DMS153 (cell line): ENCODE data around the gene SCG5.

Experiments
- DNase-seq: peaks from one replicate; lab custom pipeline; 2025; lab: John Stamatoyannopoulos, UW

SCG5 gene

DNA sequence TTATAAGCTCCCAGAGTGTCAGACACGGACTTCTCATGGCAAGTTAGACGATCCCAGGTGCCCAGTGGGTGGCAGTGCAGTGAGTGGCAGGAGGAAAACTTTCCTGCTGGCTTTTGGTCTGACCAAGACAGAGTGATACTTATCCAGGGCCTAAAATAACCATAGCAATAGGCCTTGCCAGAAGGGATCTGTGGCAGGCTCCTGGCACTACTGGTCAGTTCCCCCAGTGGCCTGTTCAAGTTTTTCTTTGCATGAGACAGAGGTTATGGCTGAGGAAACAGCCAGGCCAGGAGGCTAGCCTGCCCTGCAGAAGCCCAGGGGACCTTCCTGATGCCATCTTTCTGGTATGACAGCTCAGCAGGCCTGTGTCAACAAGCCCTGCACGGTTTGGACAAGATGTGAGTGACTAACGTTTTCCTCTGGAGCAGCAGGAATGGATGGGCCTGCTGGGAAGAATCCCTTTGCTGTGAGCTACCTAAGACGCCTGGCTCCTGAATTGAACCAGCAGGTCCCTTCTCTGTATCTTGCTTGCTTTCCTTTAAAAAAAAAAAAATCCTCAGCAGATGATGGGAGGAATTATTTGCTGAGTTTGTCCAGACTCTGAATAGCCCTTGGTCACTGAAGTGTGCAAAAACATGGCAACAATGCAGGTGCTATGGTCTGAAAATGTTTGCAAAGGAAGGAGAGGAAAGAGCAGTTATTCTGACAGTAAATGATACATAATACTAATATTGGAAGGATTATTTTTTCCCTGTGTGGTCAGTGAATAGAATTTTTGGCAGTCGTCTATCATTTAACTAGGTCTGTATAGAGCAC, 18.0 kb downstream of the SCG5 start:
- DNase-seq = no peak

DNA sequence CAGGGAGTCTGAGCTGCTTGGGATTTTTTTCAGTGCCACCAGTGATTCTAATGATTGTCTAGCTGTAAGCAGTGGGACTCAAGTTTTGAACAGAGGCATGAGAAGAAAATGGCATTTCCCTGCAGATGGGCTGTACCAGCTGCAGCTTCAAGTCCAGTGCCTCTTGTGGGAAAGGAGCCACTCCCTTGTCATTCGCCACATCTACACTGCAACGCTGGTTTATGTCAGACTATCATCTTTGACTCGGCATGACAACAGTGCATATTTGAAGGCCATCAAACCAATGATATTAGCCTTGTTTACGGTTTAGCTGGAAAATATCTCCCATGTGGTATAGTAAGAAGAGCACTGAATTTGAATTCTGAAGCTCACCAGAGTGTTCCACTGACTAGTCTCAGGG, 22.2 kb downstream of the SCG5 start:
- DNase-seq = no peak

DNA sequence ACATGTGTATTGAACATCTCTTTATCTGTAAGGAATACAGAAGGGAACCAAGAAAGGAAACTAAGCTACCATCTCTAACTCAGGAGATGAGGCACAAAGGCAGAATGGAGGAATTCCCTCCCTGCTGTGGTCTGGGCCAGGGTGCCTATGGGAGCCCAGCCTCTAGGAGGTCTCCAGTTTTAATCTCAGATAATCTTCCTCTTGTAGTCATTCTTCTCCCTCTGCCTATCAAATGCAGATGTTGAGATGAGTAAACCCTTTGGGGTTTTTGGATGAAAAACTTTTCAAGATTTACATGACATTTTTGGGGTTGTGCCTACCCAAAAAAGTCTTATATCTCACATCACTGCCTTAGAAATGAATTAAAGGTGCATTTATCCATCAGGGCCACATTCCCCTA, 23.3 kb downstream of the SCG5 start:
- DNase-seq = no peak

DNA sequence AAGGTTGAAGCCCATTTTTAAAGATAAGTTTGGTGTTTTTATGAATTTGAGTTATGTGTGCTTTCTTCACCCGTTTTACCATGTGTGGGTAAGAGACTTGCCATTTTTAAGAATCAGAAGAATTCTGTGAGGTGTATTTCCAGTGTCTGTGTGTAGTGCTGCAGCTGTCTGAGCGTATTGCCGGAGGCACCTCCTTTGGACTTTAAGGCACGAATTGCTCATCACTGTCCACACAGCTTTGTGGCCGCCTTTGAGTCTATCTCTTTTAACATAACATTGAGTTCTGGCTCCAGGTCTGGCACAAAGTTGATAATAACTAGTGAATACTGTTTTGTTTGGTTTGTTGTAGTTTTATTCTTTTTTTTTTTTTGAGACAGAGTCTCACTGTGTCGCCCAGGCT, 25.8 kb downstream of the SCG5 start:
- no peak for DNase-seq

DNA sequence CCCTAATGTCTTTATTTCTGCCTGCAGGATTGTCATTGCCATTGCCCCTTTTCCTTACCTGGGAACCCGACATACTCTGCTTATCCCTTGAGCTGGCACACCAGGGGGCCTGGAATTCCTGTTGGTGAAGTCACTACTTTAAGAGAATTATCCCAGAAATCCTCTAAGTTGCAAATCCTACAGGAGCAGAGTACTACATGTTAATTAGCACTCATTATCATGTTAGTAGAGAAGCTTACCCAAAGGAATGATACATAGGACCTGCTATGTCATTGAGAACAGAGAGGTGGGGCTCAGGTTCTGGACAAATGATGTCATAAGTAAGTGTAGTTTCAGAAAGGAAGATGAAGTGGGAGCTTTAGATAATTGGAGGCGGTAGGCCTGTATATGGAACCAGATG, 27.4 kb downstream of the SCG5 start:
- DNase-seq = no peak

DNA sequence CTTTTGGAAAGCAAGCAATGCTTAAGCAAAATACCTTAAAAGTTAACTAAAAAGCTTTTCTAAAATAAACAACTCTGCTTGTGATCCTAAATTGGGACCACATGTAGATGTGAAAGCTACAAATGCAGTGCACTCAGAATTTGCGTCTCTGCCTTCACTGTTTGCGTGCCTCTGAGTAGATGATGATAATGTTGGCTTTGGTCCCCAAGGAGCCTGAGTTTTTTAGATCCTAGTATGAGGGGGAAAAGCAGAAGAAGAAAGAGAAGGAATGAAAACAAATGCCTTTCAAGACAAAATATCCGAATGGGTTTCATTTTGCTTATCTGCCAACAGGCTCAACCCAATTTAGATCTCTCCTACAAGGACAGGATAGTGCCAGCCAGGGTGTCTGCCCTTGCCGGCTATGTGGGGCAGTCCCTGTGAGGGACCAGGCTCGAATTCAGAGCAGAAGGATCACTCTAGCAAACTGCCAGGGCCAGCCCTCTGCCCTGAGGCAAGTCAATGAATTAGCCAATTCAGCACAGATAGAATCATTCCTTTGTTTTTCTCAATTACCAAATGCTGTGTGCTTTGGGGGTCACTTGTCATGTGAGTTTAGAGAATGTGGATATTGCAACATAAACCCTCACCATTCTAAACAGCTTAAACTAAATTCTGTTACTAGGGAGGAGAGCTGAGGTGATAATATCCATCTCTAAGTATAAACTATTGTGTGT, 28.5 kb downstream of the SCG5 start:
- DNase-seq = no peak

DNA sequence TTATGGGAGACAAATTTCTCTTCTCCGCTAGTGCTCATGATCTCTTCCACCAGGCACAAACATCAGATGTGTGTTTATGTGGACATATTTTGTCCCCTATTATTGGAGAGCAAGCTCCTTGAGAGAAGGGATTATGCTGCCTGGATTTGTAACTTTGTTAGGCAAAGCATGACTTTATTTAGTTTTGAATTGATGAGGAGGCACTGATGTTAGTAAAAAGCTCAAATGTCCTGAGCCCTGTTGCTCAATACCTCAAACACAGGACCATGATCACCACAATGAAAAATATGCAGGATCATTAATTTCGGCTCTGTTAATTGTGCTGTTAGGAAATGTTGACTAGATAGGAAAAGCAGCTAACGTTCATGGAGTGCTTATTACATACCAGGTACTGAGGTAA, 29.1 kb downstream of the SCG5 start:
- DNase-seq = no peak

DNA sequence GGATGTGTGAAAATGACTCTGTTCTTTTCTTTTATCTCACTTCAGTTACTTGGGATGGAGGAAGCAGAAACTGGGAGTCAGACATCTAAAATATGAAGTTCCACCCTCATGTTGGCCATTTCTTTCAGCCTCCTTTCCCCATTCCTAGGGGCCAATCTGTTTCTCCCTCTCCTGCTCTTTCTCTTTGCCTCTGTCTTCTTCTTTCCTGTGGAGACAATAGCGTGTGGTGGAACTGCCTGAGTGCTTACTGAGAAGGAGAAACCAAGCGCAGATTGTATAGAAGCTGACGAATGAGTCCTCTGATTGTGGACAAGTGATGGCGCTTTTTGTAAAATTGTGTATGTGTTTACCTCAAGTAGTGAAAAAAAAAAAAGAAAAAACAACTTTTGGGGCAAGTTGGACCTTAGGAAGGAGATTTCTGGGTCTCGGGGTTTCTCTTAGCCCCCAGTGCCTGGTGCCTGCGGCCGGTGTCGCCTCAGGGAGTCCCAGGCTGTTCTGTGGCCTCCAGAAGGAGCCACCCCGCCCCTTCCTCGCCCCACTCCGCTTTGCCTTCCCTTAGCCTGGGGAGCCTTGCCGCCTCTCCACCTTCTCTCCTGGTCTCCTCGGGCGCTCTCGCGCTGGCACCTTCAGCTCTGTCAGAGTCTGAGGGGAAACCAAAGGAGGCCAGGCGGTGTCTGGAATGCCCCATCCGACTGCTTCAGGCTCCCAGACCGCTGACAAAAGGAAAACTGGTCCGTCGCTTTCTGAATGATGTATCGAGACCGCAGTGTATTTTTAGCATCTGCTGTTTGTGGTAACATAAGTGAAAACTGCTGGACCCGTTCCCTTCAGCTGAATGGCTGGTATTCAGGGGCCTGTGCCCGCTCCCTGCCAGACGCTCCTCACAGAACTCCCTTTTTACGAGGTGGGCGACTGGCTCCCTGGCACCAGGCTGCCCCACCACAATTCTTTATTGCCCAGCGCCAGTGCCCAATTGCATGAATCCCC, 30.1 kb downstream of the SCG5 start:
- DNase-seq = no peak

DNA sequence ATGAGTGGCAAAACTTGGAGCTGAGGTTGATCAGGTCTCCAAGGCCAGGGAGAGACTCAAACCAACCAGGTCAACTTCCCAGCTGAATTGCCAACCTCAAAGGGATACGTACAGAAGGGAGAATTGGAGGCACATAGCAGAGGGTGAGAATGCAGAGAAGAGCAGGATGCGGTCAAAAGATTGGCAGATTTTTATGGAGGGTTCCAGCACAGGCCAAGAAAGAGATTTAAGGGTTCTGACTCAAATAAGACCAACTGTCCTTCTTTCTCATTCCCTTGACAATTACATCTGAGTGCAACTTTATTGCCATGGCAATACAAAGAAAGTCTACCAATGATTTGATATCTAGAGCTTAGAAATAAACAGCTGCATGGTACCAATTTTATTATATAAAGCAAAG, 33.2 kb downstream of the SCG5 start:
- DNase-seq = no peak

DNA sequence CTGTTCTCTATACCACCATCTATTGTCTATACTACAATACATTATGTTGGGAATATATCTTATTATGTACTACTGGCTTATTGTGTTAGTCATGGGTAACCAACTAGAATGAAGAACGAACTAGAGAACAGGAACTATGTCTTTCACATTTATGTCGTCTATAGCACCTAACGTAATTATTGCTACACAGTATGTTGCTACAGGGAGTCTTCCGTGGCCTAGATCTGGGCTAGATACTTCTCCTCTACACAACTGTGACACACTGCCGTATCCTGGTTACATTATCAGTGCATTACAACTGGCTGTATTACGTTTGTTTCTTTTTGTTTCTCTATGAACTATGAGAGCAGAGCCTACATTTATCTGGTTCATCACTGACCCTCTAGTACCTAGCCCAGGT, 34.0 kb downstream of the SCG5 start:
- DNase-seq = no peak

DNA sequence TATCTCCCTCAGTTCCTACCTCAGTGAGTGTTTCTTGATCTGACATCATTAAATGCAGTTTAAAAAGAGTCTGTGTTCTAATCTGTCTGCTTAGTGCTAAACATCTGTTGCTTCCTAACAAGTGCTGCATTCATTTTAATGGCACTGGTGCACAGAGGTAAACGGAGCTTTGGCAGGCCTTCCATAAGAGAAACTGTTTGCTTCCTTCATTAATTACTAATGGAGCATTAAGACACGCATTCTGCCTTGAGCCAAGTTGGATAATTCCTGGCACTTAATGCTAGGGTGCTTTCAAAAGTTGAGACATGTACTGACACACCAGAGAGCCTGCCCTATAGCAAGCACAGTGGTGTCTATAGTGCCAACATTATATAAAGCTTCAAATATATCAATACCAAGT, 34.7 kb downstream of the SCG5 start:
- DNase-seq = no peak

DNA sequence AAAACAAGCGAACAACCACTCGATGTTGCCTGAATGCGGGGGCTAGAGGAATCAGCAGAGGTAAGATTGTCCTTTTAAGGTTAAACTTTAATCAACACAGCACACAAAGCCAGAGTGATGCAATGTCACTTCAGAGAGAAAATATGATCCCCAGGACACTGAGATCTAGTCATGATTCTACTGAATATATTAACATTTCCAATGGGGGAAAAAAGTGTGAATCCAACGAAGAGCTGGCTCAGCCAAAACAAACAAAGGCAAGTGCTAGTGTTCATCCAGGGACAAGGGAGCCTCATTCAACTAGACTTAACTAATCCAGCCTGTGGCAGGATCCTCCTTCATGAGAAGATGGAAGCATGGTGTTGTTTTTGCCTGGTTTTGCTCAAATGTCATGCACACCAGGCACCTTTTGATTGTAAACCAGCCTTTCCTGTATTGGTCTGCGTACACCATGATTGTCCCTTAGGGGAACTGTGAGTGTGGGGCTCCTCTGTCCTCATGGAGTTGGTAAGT, 35.8 kb downstream of the SCG5 start:
- DNase-seq = peak; percentile 49

DNA sequence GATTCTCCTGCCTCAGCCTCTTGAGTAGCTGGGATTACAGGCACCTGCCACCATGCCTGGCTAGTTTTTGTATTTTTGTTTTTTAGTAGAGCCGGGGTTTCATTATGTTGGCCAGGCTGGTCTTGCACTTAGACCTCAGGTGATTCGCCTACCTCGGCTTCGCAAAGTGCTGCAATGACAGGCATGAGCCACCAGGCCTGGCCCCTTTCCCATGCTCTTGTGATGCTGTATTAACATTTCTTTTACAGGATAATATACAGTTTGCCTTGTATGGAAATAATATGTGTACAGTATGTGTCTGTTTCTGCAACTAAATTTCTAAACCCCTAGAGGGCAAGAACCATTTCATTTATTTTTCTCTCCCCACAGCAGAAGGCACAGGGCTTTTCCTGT, 37.8 kb downstream of the SCG5 start:
- no peak for DNase-seq

DNA sequence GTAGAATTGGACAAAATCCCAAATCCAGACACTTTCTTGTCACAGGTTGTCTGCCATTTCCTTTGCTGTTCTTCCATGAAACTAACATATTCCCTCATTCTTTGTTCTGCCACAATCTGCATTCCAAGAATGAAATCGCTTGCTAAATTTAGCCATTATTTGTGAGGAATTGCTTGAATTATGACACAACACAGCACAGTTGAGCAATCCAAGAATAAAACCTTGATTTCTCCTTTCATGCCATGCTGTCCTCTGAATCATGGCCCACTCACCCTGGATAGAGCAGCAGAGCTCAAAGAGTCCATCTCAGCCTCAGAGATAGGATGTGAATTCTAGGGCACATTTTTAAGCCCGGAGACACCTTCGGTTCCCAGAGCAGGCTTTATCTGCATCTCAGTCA, 41.1 kb downstream of the SCG5 start:
- DNase-seq = no peak

DNA sequence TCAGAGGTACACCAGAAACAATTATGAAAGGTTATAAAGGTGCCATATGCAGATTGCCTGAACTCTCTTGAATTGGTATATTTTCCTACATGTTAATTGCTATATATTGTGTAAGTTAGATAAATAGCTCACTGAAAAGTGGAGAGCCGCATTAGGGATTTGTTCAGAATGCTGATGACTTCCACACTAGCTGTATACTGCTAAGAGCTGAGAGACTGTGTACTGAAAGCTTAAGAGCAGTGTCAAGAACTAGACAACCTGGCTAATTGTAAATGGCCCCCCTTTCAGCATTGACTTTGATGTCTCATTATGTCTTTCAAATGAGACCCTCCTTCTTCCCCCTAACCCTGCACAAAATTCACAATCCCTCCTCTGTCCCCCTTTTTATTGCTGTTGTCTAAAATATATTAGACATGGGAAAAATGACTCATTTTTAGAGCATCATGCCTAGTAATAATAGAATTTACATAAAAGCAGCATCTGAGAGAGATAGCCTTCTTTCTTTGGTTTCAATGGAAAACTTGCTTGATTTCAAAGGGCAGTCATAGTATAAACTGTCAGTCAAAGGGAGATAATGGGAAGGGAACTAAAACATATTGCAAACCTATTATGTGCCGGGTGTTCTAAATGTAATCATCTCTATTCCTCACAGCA, 41.6 kb downstream of the SCG5 start:
- DNase-seq = no peak

DNA sequence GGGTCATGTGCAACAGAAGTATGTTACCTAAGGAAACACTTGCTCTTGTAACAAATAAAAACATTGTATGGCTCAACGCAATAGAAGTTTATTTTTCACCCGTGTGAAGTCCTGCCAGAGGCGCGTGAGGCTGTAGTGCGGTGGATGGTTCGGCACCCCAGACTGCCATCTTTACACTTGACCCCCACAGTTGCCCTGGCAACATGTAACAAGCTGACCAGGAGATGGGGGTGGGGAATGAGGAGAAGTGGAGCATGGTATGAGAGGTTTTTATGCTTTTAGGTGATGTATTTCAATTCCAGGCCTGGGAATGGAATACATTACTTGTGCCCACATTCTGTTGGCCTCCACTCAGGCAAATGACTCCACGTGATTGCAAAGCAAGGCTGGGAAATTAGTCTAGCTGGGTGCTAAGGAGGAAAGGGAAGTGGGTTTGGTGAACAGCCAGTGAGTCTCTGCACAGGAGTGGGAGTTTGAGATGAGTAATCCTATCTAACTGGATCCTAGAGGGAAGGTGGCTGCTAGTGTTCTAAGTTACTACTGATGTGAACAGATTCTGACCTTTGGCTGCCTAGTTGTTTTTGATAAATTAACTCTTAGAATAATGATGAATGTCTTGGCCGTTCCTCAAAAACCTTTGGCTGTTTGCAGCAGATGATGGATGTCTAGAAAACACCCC, 42.5 kb downstream of the SCG5 start:
- DNase-seq = no peak

DNA sequence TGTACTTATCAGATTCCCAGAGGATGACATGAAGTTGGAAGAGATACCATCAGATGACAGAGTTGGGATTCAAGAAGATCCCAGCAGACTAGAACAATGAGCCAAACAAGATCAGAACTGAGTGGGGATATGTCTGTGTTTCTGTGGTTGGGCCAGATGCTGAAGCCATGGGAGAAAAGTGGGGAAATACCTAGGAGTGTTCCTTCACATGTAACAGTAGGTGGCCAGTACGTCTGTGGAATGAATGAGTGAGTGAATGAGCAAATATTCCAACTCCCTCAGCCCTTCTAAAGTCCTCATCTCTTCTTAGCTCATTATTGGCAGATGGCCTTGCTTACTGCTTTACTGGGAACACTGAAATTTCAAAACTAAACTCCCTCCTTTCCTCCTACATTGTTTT, 44.1 kb downstream of the SCG5 start:
- DNase-seq = no peak

DNA sequence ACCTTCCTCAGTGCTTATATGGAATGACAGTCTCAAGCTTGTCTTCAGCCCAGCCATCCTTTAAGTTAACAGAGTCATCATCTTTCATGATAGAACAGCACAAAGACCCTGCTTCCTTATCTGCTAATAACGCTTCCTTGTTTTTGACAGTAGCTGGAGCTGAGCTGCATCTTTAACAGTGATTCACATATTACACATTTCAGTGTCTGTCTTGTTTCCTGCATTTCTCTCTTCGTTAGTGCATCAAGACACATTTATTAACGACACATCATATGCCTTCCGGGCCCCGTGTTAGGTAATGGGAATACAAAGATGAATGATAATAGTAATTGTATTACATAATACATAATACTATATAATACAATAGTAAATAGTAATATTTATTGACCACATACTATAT, 46.0 kb downstream of the SCG5 start:
- DNase-seq = no peak

DNA sequence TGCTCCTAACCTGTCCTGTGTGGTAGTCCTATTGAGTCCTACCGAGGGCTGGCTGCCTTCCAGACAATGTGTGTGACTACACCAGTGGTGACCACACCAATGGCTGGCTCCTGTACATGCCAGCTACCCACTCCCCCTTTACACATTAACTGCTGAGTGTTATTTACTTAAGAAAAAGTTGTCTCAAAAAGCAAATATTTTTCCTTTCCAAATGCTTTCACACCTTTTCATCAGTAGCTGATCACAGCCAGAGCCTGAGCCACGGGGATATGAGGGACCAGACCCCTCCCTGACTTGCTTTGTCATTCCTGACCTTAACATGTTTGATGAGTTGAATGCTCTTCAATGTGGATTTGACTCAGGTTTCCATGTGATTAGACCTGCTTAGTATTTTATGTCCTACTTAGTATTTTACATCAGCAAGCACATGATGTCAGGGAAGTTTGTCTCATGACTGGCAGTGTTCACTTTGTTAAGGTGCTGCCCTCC, 46.7 kb downstream of the SCG5 start:
- peak; percentile 29 for DNase-seq

DNA sequence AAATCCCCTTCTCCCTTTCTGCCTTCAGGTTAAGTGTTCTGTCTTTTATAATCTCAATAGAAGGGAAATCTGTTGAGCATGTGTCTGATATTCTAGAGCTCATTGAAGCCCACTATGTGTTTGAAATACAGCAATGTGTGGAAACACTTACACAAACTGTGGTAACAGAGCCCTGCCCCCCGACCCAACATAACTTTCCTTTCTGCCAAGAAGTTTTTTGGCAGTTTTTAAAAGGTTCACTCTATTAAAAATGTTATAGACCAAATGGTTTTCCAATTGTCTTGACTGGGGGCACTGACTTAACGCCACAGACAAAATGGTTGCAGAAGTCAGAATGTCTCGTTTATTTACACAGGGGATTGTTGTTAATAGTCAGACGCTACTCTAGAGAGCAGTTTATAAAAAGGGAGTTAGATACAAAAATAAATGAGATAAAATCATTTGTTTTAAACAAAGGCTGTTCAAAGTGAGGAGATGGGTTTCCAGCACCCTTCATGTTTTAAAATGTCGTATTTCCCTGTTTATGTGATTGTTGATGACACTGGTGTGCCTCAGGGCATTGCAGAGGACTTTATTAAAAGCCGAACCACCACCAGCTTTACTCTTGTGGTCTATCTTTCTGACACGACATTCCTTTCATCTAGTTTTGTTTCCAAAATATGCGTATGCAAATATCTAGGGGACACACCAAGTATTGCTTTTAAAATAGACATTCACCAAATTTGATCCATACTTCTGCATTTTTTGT, 49.6 kb downstream of the SCG5 start:
- DNase-seq = no peak
